ENCODE data around the gene PPP2R1A.

GRCh38 chr19:52141203-52141602 lies 48.6 kb upstream of the PPP2R1A start:
- TF ChIP-seq CTCF (IDR thresholded peaks at IDR 0.05) (no peak), POLR2A (IDR thresholded peaks at IDR 0.05) (no peak)

Data from body of pancreas (tissue), 4 donors.